K562 (cell line): ENCODE measurements around the gene USP11. TPM values are rescaled to one million over a fixed set of nuclear protein-coding genes. Genes with fewer than 3 reads are reported as not detected.

Experiments used
- GTF2F1 ChIP-seq: IDR thresholded peaks from 2 replicates; pipeline ENCODE4 v1.6.1; 2011; ENCODE audit warnings: low read depth, low read length, improper control_type of control experiment
- HMGN3 ChIP-seq: IDR thresholded peaks from 2 replicates; pipeline ENCODE4 v1.6.1; 2011; ENCODE audit warnings: borderline replicate concordance, low read depth, mild to moderate bottlenecking, mixed read lengths, low read length; ENCODE audit not compliant: insufficient read length; ENCODE audit errors: extremely low read depth
- HOMEZ ChIP-seq: fragments of 250-450 bp; sonication (Bioruptor Pico); IDR thresholded peaks from 2 replicates; pipeline ENCODE4 v1.4.0; 2020; ENCODE audit warnings: mild to moderate bottlenecking, moderate library complexity
- NUFIP1 ChIP-seq: fragments of 450-650 bp; IDR thresholded peaks from 2 replicates; pipeline ENCODE4 v1.6.1; 2018; ENCODE audit not compliant: partially characterized antibody
- PATZ1 ChIP-seq: fragments of 250-450 bp; sonication (Bioruptor Pico); IDR thresholded peaks from 2 replicates; pipeline ENCODE4 v1.5.0; 2020; ENCODE audit warnings: mild to moderate bottlenecking, borderline replicate concordance
- RBM17 ChIP-seq: fragments of 200-400 bp; formaldehyde crosslinking; IDR thresholded peaks from 2 replicates; pipeline ENCODE4 v1.6.1; 2017; ENCODE audit warnings: low read depth, mild to moderate bottlenecking, low read length, borderline replicate concordance
- RBM25 ChIP-seq: fragments of 200-400 bp; formaldehyde crosslinking; IDR thresholded peaks from 2 replicates; pipeline ENCODE4 v1.6.1; 2018; ENCODE audit warnings: low read length, low read depth, moderate library complexity; ENCODE audit not compliant: severe bottlenecking
- SNAPC5 ChIP-seq: fragments of 250-450 bp; sonication (Bioruptor Pico); IDR thresholded peaks from 2 replicates; pipeline ENCODE4 v1.8.0; 2021; ENCODE audit warnings: moderate library complexity, mild to moderate bottlenecking, inconsistent platforms
- TGIF2 ChIP-seq: sonication (generic); formaldehyde crosslinking; IDR thresholded peaks from 2 replicates; pipeline ENCODE4 v1.8.1; 2022; ENCODE audit warnings: mild to moderate bottlenecking, missing genetic modification reagents, moderate library complexity
- WHSC1 ChIP-seq: IDR thresholded peaks from one replicate; pipeline ENCODE4 v1.6.1; 2012; ENCODE audit warnings: low read length, control low read depth, inconsistent platforms
- ZBTB2 ChIP-seq: fragments of 450-650 bp; IDR thresholded peaks from 2 replicates; pipeline ENCODE4 v1.6.1; 2016; ENCODE audit warnings: antibody characterized with exemption
- ZBTB40 ChIP-seq, 2 experiments: fragments of 450-650 bp in 1 of 2; sonication (generic) in 1 of 2; formaldehyde crosslinking in 1 of 2; IDR thresholded peaks; 2 replicates each; pipeline versions ENCODE4 v1.7.1 to v1.9.0; 2016 to 2022; ENCODE audit warnings: inconsistent platforms in 1 of 2, mild to moderate bottlenecking in 1 of 2, missing genetic modification reagents in 1 of 2
- polyA plus RNA-seq, 8 experiments: library from polyadenylated mRNA; depleted of rRNA in 4 of 8; stranded (reverse) in 5 of 8; unstranded in 3 of 8; fragments of >200 nt; fragmentation: Nextera tagmentation in 2 of 8; fragmentation: Illumina TruSeq in 1 of 8; extraction: Ambion mirVana in 2 of 8; extraction: Trizol in 1 of 8; gene quantifications; 2 replicates each; pipeline versions ENCODE4 v1.2.1 to v1.2.3, GENCODE V29; 2011 to 2014; ENCODE audit warnings: inconsistent platforms in 1 of 8, missing spikeins in 1 of 8
- total RNA-seq, 7 experiments: library from RNA; depleted of rRNA in 6 of 7; stranded (reverse); fragments of >200 nt in 6 of 7; fragmentation: Illumina TruSeq in 2 of 7; extraction: Trizol in 2 of 7; gene quantifications; 2 replicates each; pipeline versions ENCODE4 v1.2.1 to v1.2.3, GENCODE V29; 2011 to 2021; ENCODE audit warnings: low replicate concordance in 1 of 7

The USP11 gene
- total and polyA plus RNA-seq, 9 of the 15 experiments (the other 6 are each of a cell fraction or from before 2014, with no cell fraction given) = 2.5 to 29.0 (median 11.7) TPM

GRCh38 chrX:47193475-47194193 lies 39.2 kb upstream of the USP11 start, which contains the start of gene UBA1 (continued):
- TF ChIP-seq ZBTB40 (IDR thresholded peaks at IDR 0.05) = no peak
- TF ChIP-seq ZBTB40 (CRISPR knock-in tag; IDR thresholded peaks at IDR 0.05) = no peak
- no peak for TF ChIP-seq GTF2F1
- no peak for TF ChIP-seq WHSC1
- TF ChIP-seq PATZ1 (CRISPR knock-in tag) = no peak
- no peak for TF ChIP-seq HOMEZ (CRISPR knock-in tag)
- no peak for TF ChIP-seq RBM17
- TF ChIP-seq ZBTB2 = no peak
- TF ChIP-seq TGIF2 (CRISPR knock-in tag) = no peak
- TF ChIP-seq NUFIP1 = no peak
- peak; percentile 59 for TF ChIP-seq HMGN3
- no peak for TF ChIP-seq RBM25
- no peak for TF ChIP-seq SNAPC5 (CRISPR knock-in tag)
